SK-N-SH treated with all-trans-retinoic acid at 6 μM for 48 hours (cell line): Measurements from ENCODE around the gene EMC8.
A peak's percentile ranks its signal among the peaks of the same experiment; 100 is the strongest.

ENCODE experiments used
- ATAC-seq: fragments of 200-7000 bp; cut with Tn5 transposase; 3 replicates; pipeline ENCODE4 v1.9.1; 2020; ENCODE audit warnings: mild to moderate bottlenecking, moderate library complexity
- BACH2 ChIP-seq: fragments of 250-450 bp; sonication (Bioruptor Pico); IDR thresholded peaks from 2 replicates; pipeline ENCODE4 v1.9.0; 2021; ENCODE audit warnings: mild to moderate bottlenecking, borderline replicate concordance
- ESRRG ChIP-seq: fragments of 250-450 bp; sonication (Bioruptor Pico); IDR thresholded peaks from 2 replicates; pipeline ENCODE4 v1.6.1; 2021; ENCODE audit warnings: mild to moderate bottlenecking
- GLIS3 ChIP-seq: fragments of 250-450 bp; sonication (Bioruptor Pico); IDR thresholded peaks from 2 replicates; pipeline ENCODE4 v1.5.0; 2020; ENCODE audit warnings: mild to moderate bottlenecking, moderate library complexity
- OSR1 ChIP-seq: fragments of 250-450 bp; sonication (Bioruptor Pico); IDR thresholded peaks from 2 replicates; pipeline ENCODE4 v1.8.0; 2022; ENCODE audit warnings: moderate library complexity, mild to moderate bottlenecking, inconsistent platforms
- RARB ChIP-seq: fragments of 250-450 bp; sonication (Bioruptor Pico); IDR thresholded peaks from 2 replicates; pipeline ENCODE4 v1.8.0; 2021; ENCODE audit warnings: mild to moderate bottlenecking, moderate library complexity
- TCF4 ChIP-seq: fragments of 250-450 bp; sonication (Bioruptor Pico); IDR thresholded peaks from 2 replicates; pipeline ENCODE4 v1.8.0; 2021; ENCODE audit warnings: mild to moderate bottlenecking, moderate library complexity, borderline replicate concordance
- TOX ChIP-seq: fragments of 250-450 bp; sonication (Bioruptor Pico); IDR thresholded peaks from 2 replicates; pipeline ENCODE4 v1.8.0; 2021; ENCODE audit warnings: mild to moderate bottlenecking, moderate library complexity, borderline replicate concordance
- ZC3H10 ChIP-seq: fragments of 250-450 bp; sonication (Bioruptor Pico); IDR thresholded peaks from 2 replicates; pipeline ENCODE4 v1.5.1; 2021; ENCODE audit warnings: mild to moderate bottlenecking, moderate library complexity
- ZFP30 ChIP-seq: fragments of 450-650 bp; formaldehyde crosslinking; IDR thresholded peaks from 2 replicates; pipeline ENCODE4 v1.5.0; 2022; ENCODE audit warnings: mild to moderate bottlenecking, moderate library complexity
- ZNF565 ChIP-seq: fragments of 450-650 bp; formaldehyde crosslinking; conservative IDR thresholded peaks from 2 replicates; pipeline ENCODE4 v1.5.0; 2020; ENCODE audit warnings: low read depth, mild to moderate bottlenecking, moderate library complexity
- ZNF8 ChIP-seq: fragments of 450-650 bp; formaldehyde crosslinking; IDR thresholded peaks from 2 replicates; pipeline ENCODE4 v1.5.0; 2020; ENCODE audit warnings: mild to moderate bottlenecking, moderate library complexity
- TF ChIP-seq, protein P1 (sequence below): fragments of 250-450 bp; sonication (Bioruptor Pico); IDR thresholded peaks from 2 replicates; pipeline ENCODE4 v1.8.0; 2020; ENCODE audit warnings: mild to moderate bottlenecking, moderate library complexity, borderline replicate concordance
- TF ChIP-seq, protein P2 (sequence below): fragments of 250-450 bp; sonication (Bioruptor Pico); IDR thresholded peaks from 2 replicates; pipeline ENCODE4 v1.5.1; 2020; ENCODE audit warnings: low read depth, mild to moderate bottlenecking, moderate library complexity
- TF ChIP-seq, protein P3 (sequence below): fragments of 250-450 bp; sonication (Bioruptor Pico); IDR thresholded peaks from 2 replicates; pipeline ENCODE4 v1.8.0; 2021; ENCODE audit warnings: low read depth, mild to moderate bottlenecking, moderate library complexity, borderline replicate concordance
- TF ChIP-seq, protein P4 (sequence below): fragments of 250-450 bp; sonication (Bioruptor Pico); IDR thresholded peaks from 2 replicates; pipeline ENCODE4 v1.5.0; 2020; ENCODE audit warnings: mild to moderate bottlenecking, moderate library complexity

EMC8 gene

DNA sequence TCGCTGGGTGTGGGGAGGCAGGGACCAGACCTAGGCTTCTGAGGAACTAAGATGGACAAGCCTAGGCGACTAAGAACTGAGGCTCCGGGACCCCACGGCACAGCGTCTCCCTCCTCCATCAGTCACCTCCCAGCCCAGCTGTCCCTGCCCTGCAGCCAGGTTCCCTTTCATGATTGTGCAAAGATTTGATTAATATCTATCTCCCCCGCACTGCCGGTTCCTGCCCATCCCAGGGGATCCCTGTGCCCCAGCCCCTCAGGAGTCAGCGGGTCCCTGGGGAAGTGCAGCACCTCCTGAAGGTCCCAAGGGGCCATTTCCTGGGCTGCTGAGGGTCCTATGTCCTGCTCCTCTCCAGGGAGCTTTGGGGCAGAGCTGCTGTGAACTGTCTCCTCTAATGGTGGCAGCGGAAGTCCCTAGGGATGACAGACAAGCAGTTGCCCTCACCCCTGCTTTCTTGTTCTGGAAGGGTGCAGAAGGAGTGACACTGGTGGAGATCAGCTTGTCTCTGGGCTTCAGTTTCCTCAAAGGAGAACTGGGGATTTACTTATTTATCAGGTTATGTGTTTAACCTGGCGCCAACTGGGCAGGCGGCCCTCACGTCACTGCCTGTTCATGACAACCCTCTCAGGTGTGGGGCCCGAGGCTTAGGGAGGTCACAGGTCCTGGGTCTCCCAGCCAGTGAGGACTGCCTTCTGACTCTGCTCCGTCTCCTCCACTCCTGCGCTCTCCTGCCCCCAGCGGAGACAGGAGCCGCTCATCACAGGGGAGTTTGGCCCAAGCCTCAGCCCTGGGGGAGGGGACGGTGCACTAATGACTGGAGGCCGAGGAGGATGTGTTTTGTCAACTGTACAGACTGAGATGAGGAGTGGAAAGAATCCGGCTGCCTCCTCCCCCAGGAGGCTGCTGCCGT is 46.6 kb downstream of the EMC8 start (continued):
- TF ChIP-seq TOX (CRISPR knock-in tag), result no peak
- no peak for TF ChIP-seq OSR1 (CRISPR knock-in tag)
- no peak for TF ChIP-seq ZFP30
- TF ChIP-seq ESRRG (CRISPR knock-in tag), result no peak

DNA sequence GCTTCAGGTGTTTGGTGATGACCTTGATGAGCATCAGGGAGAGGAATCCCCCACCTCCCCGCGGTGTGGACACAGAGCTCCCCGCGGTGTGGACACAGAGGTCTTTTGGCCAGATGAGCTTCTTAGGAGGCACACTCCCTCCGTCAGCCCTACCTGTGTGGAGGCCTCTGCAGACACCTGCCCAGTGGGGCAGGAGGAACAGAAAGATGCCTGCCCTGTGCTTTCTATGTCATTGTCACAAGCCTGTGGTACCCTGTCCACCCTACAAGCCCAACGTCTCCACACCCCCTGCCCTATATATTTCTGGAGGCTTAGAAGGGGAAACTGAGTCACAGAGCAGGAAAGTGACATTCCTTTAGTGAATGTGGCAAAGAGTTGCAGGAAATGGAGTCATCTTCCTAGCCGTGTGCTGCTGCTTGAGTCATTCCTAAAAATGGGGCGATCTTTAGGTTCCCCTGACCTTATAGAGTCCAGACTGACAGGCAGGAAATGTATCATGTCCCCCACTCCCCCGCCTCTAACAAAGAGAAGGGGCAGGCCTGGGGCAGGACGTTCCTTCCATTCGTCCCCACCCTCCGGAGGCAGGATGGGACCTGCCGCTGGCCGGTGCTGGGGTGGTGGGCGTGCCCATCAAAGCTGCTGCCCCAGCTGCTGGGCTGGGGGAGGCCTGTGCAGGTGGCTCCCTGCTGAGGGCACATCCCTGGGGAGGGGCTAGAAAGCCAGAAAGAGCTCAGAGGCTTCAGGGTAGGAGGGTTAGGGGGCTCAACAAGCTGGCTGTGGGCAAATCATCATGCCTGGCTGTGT is 47.4 kb downstream of the EMC8 start:
- ATAC-seq, result peak; percentile 17
- no peak for TF ChIP-seq GLIS3 (CRISPR knock-in tag)
- TF ChIP-seq, protein P1, sequence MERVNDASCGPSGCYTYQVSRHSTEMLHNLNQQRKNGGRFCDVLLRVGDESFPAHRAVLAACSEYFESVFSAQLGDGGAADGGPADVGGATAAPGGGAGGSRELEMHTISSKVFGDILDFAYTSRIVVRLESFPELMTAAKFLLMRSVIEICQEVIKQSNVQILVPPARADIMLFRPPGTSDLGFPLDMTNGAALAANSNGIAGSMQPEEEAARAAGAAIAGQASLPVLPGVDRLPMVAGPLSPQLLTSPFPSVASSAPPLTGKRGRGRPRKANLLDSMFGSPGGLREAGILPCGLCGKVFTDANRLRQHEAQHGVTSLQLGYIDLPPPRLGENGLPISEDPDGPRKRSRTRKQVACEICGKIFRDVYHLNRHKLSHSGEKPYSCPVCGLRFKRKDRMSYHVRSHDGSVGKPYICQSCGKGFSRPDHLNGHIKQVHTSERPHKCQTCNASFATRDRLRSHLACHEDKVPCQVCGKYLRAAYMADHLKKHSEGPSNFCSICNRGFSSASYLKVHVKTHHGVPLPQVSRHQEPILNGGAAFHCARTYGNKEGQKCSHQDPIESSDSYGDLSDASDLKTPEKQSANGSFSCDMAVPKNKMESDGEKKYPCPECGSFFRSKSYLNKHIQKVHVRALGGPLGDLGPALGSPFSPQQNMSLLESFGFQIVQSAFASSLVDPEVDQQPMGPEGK (CRISPR knock-in tag), result no peak
- no peak for TF ChIP-seq OSR1 (CRISPR knock-in tag)
- TF ChIP-seq RARB (CRISPR knock-in tag), result no peak
- TF ChIP-seq ESRRG (CRISPR knock-in tag), result no peak

DNA sequence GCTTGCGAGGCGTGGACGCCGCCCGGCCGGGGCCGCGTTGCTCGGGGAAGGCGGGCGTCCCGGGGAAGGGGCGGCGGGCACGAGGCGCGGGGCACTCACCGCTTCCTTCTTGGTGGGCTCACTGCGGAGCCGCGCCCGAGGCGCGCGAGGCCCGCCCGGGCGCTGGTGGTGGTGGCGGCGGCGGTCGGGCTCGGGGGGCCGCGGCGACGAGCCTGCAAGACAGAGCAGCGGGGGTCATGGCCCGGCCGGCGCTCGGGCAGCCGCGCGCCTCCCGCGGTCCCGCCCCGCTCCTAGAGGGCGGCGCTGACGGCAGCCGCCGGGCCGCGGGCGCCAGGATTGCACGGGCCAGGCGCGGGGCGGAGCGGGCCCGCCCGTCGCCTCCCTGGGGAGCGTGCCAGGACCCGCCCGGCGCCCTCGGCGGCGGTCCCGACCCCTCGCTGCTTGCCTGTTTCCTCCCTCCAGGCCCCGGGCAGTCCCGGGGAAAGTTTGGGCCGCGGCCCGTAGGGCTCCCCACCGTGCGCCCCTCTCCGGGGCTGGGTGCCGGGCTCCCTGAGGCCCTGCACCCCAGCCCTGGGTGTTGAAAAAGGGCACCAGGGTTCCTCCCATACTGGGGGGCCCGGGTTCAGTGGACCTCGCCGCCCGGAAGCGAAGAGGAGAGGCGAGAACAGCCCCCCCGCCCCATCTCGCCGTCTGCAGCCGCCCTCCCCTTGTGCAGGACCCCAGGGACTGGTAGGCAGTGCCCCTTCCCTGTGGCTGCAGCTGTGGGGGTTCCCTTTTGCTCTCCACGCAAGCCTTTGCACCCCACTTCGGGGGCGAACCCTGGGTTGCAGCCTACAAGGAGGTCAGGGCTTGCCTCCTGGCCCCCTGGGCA is 48.3 kb downstream of the EMC8 start, which contains the start of gene C16orf74:
C16orf74 (minus strand) TSS at position 270 of the 871 bp plus-strand sequence. CDS start 15,879 bp downstream, outside the sequence.
- TF ChIP-seq BACH2 (CRISPR knock-in tag) (no peak), ZNF8 (no peak), ZC3H10 (no peak), TOX (CRISPR knock-in tag) (no peak), GLIS3 (CRISPR knock-in tag) (no peak), RARB (CRISPR knock-in tag) (no peak), TCF4 (CRISPR knock-in tag) (no peak)
- TF ChIP-seq, protein P2, sequence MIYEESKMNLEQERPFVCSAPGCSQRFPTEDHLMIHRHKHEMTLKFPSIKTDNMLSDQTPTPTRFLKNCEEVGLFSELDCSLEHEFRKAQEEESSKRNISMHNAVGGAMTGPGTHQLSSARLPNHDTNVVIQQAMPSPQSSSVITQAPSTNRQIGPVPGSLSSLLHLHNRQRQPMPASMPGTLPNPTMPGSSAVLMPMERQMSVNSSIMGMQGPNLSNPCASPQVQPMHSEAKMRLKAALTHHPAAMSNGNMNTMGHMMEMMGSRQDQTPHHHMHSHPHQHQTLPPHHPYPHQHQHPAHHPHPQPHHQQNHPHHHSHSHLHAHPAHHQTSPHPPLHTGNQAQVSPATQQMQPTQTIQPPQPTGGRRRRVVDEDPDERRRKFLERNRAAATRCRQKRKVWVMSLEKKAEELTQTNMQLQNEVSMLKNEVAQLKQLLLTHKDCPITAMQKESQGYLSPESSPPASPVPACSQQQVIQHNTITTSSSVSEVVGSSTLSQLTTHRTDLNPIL, result no peak
- TF ChIP-seq, protein P3, sequence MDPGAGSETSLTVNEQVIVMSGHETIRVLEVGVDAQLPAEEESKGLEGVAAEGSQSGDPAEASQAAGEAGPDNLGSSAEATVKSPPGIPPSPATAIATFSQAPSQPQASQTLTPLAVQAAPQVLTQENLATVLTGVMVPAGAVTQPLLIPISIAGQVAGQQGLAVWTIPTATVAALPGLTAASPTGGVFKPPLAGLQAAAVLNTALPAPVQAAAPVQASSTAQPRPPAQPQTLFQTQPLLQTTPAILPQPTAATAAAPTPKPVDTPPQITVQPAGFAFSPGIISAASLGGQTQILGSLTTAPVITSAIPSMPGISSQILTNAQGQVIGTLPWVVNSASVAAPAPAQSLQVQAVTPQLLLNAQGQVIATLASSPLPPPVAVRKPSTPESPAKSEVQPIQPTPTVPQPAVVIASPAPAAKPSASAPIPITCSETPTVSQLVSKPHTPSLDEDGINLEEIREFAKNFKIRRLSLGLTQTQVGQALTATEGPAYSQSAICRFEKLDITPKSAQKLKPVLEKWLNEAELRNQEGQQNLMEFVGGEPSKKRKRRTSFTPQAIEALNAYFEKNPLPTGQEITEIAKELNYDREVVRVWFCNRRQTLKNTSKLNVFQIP (CRISPR knock-in tag), result no peak
- TF ChIP-seq, protein P4, sequence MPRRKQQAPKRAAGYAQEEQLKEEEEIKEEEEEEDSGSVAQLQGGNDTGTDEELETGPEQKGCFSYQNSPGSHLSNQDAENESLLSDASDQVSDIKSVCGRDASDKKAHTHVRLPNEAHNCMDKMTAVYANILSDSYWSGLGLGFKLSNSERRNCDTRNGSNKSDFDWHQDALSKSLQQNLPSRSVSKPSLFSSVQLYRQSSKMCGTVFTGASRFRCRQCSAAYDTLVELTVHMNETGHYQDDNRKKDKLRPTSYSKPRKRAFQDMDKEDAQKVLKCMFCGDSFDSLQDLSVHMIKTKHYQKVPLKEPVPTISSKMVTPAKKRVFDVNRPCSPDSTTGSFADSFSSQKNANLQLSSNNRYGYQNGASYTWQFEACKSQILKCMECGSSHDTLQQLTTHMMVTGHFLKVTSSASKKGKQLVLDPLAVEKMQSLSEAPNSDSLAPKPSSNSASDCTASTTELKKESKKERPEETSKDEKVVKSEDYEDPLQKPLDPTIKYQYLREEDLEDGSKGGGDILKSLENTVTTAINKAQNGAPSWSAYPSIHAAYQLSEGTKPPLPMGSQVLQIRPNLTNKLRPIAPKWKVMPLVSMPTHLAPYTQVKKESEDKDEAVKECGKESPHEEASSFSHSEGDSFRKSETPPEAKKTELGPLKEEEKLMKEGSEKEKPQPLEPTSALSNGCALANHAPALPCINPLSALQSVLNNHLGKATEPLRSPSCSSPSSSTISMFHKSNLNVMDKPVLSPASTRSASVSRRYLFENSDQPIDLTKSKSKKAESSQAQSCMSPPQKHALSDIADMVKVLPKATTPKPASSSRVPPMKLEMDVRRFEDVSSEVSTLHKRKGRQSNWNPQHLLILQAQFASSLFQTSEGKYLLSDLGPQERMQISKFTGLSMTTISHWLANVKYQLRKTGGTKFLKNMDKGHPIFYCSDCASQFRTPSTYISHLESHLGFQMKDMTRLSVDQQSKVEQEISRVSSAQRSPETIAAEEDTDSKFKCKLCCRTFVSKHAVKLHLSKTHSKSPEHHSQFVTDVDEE, result no peak
- peak; percentile 79 for ATAC-seq

DNA sequence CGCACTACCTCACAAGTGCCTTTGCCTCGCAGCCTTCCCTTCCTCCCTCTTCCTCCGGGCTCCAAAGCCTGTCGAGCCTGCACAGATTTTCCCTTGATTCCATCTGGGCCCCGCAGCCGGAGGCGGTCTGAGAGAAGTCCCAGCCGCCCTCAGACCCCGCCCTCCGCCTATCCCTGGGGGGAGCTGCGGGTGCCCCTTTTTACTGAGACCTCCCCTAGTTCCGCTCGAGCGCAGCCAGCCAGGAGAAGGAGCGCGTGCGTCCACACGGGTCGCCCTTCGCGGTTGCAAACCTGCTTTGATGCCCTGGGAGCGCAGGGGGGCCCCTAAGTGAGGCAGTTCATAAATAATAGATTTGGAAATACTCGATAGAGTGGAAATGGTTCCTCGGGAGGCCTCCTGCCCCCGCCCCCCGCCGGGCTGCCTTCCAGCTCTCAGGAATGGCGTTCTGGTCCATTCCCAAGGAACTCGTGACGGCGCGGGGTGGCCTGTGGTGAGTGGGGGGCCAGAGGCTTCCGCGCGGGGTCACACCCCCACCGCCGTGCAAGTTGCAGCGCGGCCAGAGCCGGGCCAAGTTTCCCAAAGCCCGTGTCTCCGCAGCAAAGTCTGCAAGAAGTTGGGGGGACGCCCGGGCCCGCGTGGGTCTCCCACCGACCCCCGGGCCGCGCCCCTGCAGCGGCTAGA is 49.1 kb downstream of the EMC8 start:
- ATAC-seq, result peak; percentile 64
- TF ChIP-seq, protein P1 (CRISPR knock-in tag), result peak; percentile 78; the same call in 1 of the 2 replicates
- no peak for TF ChIP-seq ZNF565 (CRISPR knock-in tag)
- TF ChIP-seq, all 23 proteins: peak for 1
